HepG2 (cell line): ENCODE results near the gene ARHGAP5. TPM values are rescaled to one million over a fixed set of nuclear protein-coding genes. Genes with fewer than 3 reads are reported as not detected.
A peak's percentile ranks its signal among the peaks of the same experiment; 100 is the strongest.

Experiments
- AKAP8 ChIP-seq: sonication (generic); formaldehyde crosslinking; IDR thresholded peaks from 2 replicates; pipeline ENCODE4 v1.5.1; 2020; ENCODE audit warnings: mild to moderate bottlenecking, missing genetic modification reagents
- ATF5 ChIP-seq: sonication (generic); formaldehyde crosslinking; IDR thresholded peaks from 2 replicates; pipeline ENCODE4 v1.4.0; 2020; ENCODE audit warnings: mild to moderate bottlenecking, low read depth, missing genetic modification reagents
- DDIT3 ChIP-seq: sonication (generic); formaldehyde crosslinking; IDR thresholded peaks from 2 replicates; pipeline ENCODE4 v1.4.0; 2020; ENCODE audit warnings: mild to moderate bottlenecking, missing genetic modification reagents
- ERF ChIP-seq: IDR thresholded peaks from 2 replicates; pipeline ENCODE4 v1.6.1; 2018; ENCODE audit warnings: missing biosample characterization, missing genetic modification reagents
- FOXO1 ChIP-seq: sonication (generic); formaldehyde crosslinking; IDR thresholded peaks from 2 replicates; pipeline ENCODE4 v1.4.0; 2020; ENCODE audit warnings: missing genetic modification reagents
- FUBP1 ChIP-seq: sonication (generic); formaldehyde crosslinking; IDR thresholded peaks from 2 replicates; pipeline ENCODE4 v1.5.1; 2020; ENCODE audit warnings: missing genetic modification reagents, mild to moderate bottlenecking, borderline replicate concordance
- GTF2F1 ChIP-seq: fragments of 150-350 bp; IDR thresholded peaks from 2 replicates; pipeline ENCODE4 v1.6.1; 2014; ENCODE audit warnings: low read length
- HDAC2 ChIP-seq: sonication (generic); formaldehyde crosslinking; IDR thresholded peaks from 2 replicates; pipeline ENCODE4 v1.4.0; 2020; ENCODE audit warnings: missing genetic modification reagents
- MATR3 ChIP-seq: sonication (generic); formaldehyde crosslinking; IDR thresholded peaks from 2 replicates; pipeline ENCODE4 v1.4.0; 2020; ENCODE audit warnings: missing genetic modification reagents
- MXD4 ChIP-seq: IDR thresholded peaks from 2 replicates; pipeline ENCODE4 v1.6.1; 2016; ENCODE audit warnings: mild to moderate bottlenecking, missing biosample characterization, missing genetic modification reagents
- NCOA2 ChIP-seq: sonication (generic); formaldehyde crosslinking; IDR thresholded peaks from 2 replicates; pipeline ENCODE4 v1.8.0; 2022; ENCODE audit warnings: inconsistent platforms
- NFATC3 ChIP-seq: sonication (generic); formaldehyde crosslinking; IDR thresholded peaks from 2 replicates; pipeline ENCODE4 v1.5.1; 2020; ENCODE audit warnings: mild to moderate bottlenecking, missing genetic modification reagents
- RBAK ChIP-seq: sonication (generic); formaldehyde crosslinking; IDR thresholded peaks from 2 replicates; pipeline ENCODE4 v1.5.1; 2020; ENCODE audit warnings: mild to moderate bottlenecking, missing genetic modification reagents
- RORA ChIP-seq: sonication (generic); formaldehyde crosslinking; IDR thresholded peaks from 2 replicates; pipeline ENCODE4 v1.5.0; 2020; ENCODE audit warnings: mild to moderate bottlenecking, missing genetic modification reagents, moderate library complexity
- SIX4 ChIP-seq: sonication (generic); formaldehyde crosslinking; IDR thresholded peaks from 2 replicates; pipeline ENCODE4 v1.4.0; 2020; ENCODE audit warnings: missing genetic modification reagents
- SMARCE1 ChIP-seq: fragments of 450-650 bp; IDR thresholded peaks from 2 replicates; pipeline ENCODE4 v1.6.1; 2017; ENCODE audit warnings: borderline replicate concordance
- STAT5B ChIP-seq: sonication (generic); formaldehyde crosslinking; IDR thresholded peaks from 2 replicates; pipeline ENCODE4 v1.4.0; 2020; ENCODE audit warnings: missing genetic modification reagents
- TEAD2 ChIP-seq: sonication (generic); formaldehyde crosslinking; IDR thresholded peaks from 2 replicates; pipeline ENCODE4 v1.9.0; 2021; ENCODE audit warnings: missing genetic modification reagents
- THRA ChIP-seq: sonication (generic); formaldehyde crosslinking; IDR thresholded peaks from 2 replicates; pipeline ENCODE4 v1.4.0; 2020; ENCODE audit warnings: missing genetic modification reagents, borderline replicate concordance
- TRIM24 ChIP-seq: sonication (generic); formaldehyde crosslinking; IDR thresholded peaks from 2 replicates; pipeline ENCODE4 v1.8.0; 2022; ENCODE audit warnings: mild to moderate bottlenecking, missing genetic modification reagents
- U2AF1 ChIP-seq: fragments of 200-400 bp; formaldehyde crosslinking; optimal IDR thresholded peaks from 2 replicates; pipeline ENCODE3; 2017; ENCODE audit warnings: mild to moderate bottlenecking, low read depth, low read length
- ZFP36L1 ChIP-seq: sonication (generic); formaldehyde crosslinking; IDR thresholded peaks from 2 replicates; pipeline ENCODE4 v1.8.0; 2022; ENCODE audit warnings: mild to moderate bottlenecking, missing genetic modification reagents, moderate library complexity
- ZIK1 ChIP-seq: sonication (generic); formaldehyde crosslinking; IDR thresholded peaks from 2 replicates; pipeline ENCODE4 v1.5.0; 2020; ENCODE audit warnings: mild to moderate bottlenecking, low read depth, missing genetic modification reagents, borderline replicate concordance
- ZNF280B ChIP-seq: sonication (generic); formaldehyde crosslinking; IDR thresholded peaks from 2 replicates; pipeline ENCODE4 v1.5.0; 2020; ENCODE audit warnings: missing genetic modification reagents, mild to moderate bottlenecking, borderline replicate concordance
- ZNF576 ChIP-seq: sonication (generic); formaldehyde crosslinking; IDR thresholded peaks from 2 replicates; pipeline ENCODE4 v1.4.0; 2020; ENCODE audit warnings: mild to moderate bottlenecking, missing genetic modification reagents
- ZNF713 ChIP-seq: sonication (generic); formaldehyde crosslinking; IDR thresholded peaks from 2 replicates; pipeline ENCODE4 v1.4.0; 2020; ENCODE audit warnings: mild to moderate bottlenecking, missing genetic modification reagents
- ZNF788 ChIP-seq: sonication (generic); formaldehyde crosslinking; IDR thresholded peaks from 2 replicates; pipeline ENCODE4 v1.5.0; 2020; ENCODE audit warnings: mild to moderate bottlenecking, missing genetic modification reagents, borderline replicate concordance
- polyA plus RNA-seq, 8 experiments: library from polyadenylated mRNA; depleted of rRNA in 3 of 8; stranded (reverse) in 7 of 8; unstranded in 1 of 8; fragments of >200 nt; fragmentation: Illumina TruSeq in 4 of 8; extraction: Trizol in 4 of 8; gene quantifications; 2 replicates each; pipeline versions ENCODE4 v1.2.1 to v1.2.3, GENCODE V29; 2011 to 2016; ENCODE audit warnings: low read depth in 4 of 8, missing spikeins in 1 of 8, mixed read lengths in 1 of 8; ENCODE audit not compliant: insufficient read depth in 1 of 8
- total RNA-seq, 5 experiments: library from RNA; depleted of rRNA; stranded (reverse); fragments of >200 nt; fragmentation: Illumina TruSeq; extraction: Trizol; gene quantifications; 2 replicates each; pipeline ENCODE4 v1.2.3, GENCODE V29; 2016; ENCODE audit warnings: low read depth in 1 of 5

Gene ARHGAP5
- total and polyA plus RNA-seq, 2 of the 13 experiments (the other 11 are each of a cell fraction or from before 2014, with no cell fraction given), result 33.7 to 144 TPM

- TF ChIP-seq THRA (CRISPR knock-in tag) (0 out of 2 replicates have a peak, but pooled peaks have one; percentile 16), AKAP8 (CRISPR knock-in tag) (peak; percentile 12; the same call in 1 of the 2 replicates), DDIT3 (CRISPR knock-in tag) (no peak), ZNF788 (CRISPR knock-in tag) (no peak), ERF (no peak; the same call in 1 of the 2 replicates), RBAK (CRISPR knock-in tag) (no peak), TEAD2 (CRISPR knock-in tag) (no peak), HDAC2 (CRISPR knock-in tag) (no peak; the same call in 1 of the 2 replicates), U2AF1 (no peak), ZIK1 (no peak), ATF5 (CRISPR knock-in tag) (no peak), FOXO1 (CRISPR knock-in tag) (no peak), ZFP36L1 (CRISPR knock-in tag) (0 out of 2 replicates have a peak, but pooled peaks have one; percentile 38), ZNF713 (CRISPR knock-in tag) (no peak), ZNF576 (CRISPR knock-in tag) (no peak), SIX4 (no peak), NFATC3 (CRISPR knock-in tag) (no peak), GTF2F1 (no peak), TRIM24 (no peak), NCOA2 (CRISPR knock-in tag) (peak; percentile 41; the same call in 1 of the 2 replicates), RORA (no peak), SMARCE1 (no peak), MXD4 (no peak), FUBP1 (no peak), ZNF280B (CRISPR knock-in tag) (no peak), STAT5B (no peak), MATR3 (CRISPR knock-in tag) (no peak)
These were observed 1.7 kb downstream of the ARHGAP5 start (continued) for GRCh38 chr14:32078858-32079216.
